Measurements from ENCODE around the gene AGAP1.

AGAP1 gene

GRCh38 chr2:235970204-235971040 lies 476.6 kb downstream of the AGAP1 start:
- no peak overlapping the region for H3K4me3 ChIP-seq (ENCODE audit: low read depth, low read length)

- no peak overlapping the region for H3K4me3 ChIP-seq (ENCODE audit: low read depth, low read length)
Observed at GRCh38 chr2:235976516-235976915, 482.7 kb downstream of the AGAP1 start.

- no peak overlapping the region for H3K4me3 ChIP-seq (ENCODE audit: low read depth, low read length)
Observed at GRCh38 chr2:235976956-235977355, 483.1 kb downstream of the AGAP1 start.

GRCh38 chr2:235977445-235977844 lies 483.6 kb downstream of the AGAP1 start:
- H3K4me3 ChIP-seq (ENCODE audit: low read depth, low read length) = no peak overlapping the region

GRCh38 chr2:235978022-235978421 lies 484.2 kb downstream of the AGAP1 start:
- no peak overlapping the region for H3K4me3 ChIP-seq (ENCODE audit: low read depth, low read length)

- H3K4me3 ChIP-seq (ENCODE audit: low read depth, low read length) = no peak overlapping the region
Observed at GRCh38 chr2:235979037-235979436, 485.2 kb downstream of the AGAP1 start.

- H3K4me3 ChIP-seq (ENCODE audit: low read depth, low read length) = no peak overlapping the region
Observed at GRCh38 chr2:235979753-235980435, 486.1 kb downstream of the AGAP1 start.

GRCh38 chr2:235981631-235982030 lies 487.8 kb downstream of the AGAP1 start:
- no peak overlapping the region for H3K4me3 ChIP-seq (ENCODE audit: low read depth, low read length)

GRCh38 chr2:235983016-235983415 lies 489.2 kb downstream of the AGAP1 start:
- no peak overlapping the region for H3K4me3 ChIP-seq (ENCODE audit: low read depth, low read length)

- H3K4me3 ChIP-seq (ENCODE audit: low read depth, low read length) = no peak overlapping the region
Observed at GRCh38 chr2:235984552-235984951, 490.7 kb downstream of the AGAP1 start.

GRCh38 chr2:235986361-235986760 lies 492.5 kb downstream of the AGAP1 start:
- H3K4me3 ChIP-seq (ENCODE audit: low read depth, low read length) = no peak overlapping the region

- H3K4me3 ChIP-seq (ENCODE audit: low read depth, low read length) = no peak overlapping the region
Observed at GRCh38 chr2:235988271-235989015, 494.6 kb downstream of the AGAP1 start.

GRCh38 chr2:235989591-235989990 lies 495.7 kb downstream of the AGAP1 start:
- H3K4me3 ChIP-seq (ENCODE audit: low read depth, low read length) = no peak overlapping the region

- no peak overlapping the region for H3K4me3 ChIP-seq (ENCODE audit: low read depth, low read length)
Observed at GRCh38 chr2:235990344-235990743, 496.5 kb downstream of the AGAP1 start.

GRCh38 chr2:235992024-235992423 lies 498.2 kb downstream of the AGAP1 start:
- no peak overlapping the region for H3K4me3 ChIP-seq (ENCODE audit: low read depth, low read length)

GRCh38 chr2:235996419-235996818 lies 502.6 kb downstream of the AGAP1 start:
- no peak overlapping the region for H3K4me3 ChIP-seq (ENCODE audit: low read depth, low read length)

- H3K4me3 ChIP-seq (ENCODE audit: low read depth, low read length) = no peak overlapping the region
Observed at GRCh38 chr2:235999011-235999410, 505.2 kb downstream of the AGAP1 start.

- no peak overlapping the region for H3K4me3 ChIP-seq (ENCODE audit: low read depth, low read length)
Observed at GRCh38 chr2:236001166-236001828, 507.5 kb downstream of the AGAP1 start.

- H3K4me3 ChIP-seq (ENCODE audit: low read depth, low read length) = no peak overlapping the region
Observed at GRCh38 chr2:236001854-236002253, 508.0 kb downstream of the AGAP1 start.

- H3K4me3 ChIP-seq (ENCODE audit: low read depth, low read length) = no peak overlapping the region
Observed at GRCh38 chr2:236008006-236008405, 514.2 kb downstream of the AGAP1 start.

- no peak overlapping the region for H3K4me3 ChIP-seq (ENCODE audit: low read depth, low read length)
Observed at GRCh38 chr2:236008857-236009256, 515.0 kb downstream of the AGAP1 start.

Data from iPS-11a (cell line).